ENCODE measurements around the gene GGA2.
"Not testable (repeated sequence)": the region's sequence is repeated elsewhere in the genome, so short reads cannot be mapped to it uniquely, and the experiment has no call there.

GGA2 gene

GRCh38 chr16:23523876-23524385, 13.6 kb upstream of the GGA2 start:
- DNase-seq = no peak

DNA sequence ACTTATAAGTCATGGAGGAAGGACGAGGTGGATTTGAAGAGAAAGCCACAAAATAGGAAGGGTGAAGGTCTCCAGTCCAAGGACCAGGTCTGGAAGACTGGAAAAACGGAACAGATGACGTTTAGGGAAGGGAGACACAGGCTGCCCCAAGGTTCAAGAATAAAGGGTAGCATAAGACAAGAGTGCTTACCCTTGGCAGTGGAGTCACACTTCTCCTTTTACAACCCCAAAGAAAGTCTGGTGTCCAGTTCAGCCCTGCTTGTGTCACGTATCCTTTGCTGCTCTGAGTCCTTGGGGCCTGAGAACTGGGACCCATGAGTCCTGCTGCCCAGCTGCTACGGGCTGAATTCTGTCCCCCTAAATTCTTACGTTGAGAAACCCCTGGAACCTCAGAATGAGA, 13.0 kb upstream of the GGA2 start:
- DNase-seq = no peak

DNA sequence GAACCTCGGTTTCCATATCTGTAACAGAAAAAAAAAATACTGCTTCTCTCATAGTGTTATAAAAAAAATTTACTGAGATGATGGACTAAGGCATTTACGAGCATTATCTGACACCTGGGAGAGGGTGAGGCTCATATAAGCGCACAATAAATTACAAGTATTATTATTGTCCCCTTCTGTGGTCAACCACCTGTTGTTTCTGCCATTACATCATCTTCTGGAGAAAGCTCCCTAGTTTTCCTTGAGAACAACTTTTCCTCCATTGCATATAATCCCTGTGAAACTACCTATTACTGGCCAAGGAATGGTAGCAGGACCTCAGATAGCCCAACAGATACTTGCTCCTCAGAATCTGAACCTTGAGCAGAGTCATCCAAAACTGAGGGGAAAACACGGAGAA, 11.7 kb upstream of the GGA2 start:
- no peak for DNase-seq

DNA sequence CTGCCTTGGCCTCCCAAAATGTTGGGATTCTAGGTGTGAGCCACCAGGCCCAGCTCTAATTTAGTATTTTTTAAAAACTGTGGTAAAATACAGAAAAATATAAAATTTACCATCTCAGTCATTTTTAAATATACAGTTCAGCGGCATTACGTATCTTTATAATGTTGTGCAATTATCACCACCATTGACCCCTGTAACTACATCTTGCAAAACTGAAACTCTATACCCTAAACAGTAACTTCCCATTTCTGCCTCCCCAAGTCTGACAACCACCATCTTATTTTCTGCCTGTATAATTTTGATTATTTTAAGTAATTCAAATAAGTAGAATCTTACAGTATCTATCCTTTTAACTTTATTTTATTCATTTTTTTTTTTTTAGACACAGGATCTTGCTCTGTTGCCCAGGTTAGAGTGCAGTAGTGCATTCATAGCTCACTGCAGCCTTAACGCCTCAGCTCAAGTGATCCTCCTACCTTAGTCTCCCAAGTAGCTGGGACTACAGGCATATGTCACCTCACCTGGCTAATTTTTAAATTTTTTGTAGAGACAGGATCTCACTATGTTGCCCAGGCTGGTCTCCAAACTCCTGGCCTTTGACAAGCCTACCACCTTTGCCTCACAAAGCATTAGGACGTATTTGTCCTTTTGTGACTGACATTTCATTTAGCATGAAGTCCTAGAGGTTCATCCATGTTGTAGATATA, 10.9 kb upstream of the GGA2 start:
- DNase-seq = peak; percentile 48

DNA sequence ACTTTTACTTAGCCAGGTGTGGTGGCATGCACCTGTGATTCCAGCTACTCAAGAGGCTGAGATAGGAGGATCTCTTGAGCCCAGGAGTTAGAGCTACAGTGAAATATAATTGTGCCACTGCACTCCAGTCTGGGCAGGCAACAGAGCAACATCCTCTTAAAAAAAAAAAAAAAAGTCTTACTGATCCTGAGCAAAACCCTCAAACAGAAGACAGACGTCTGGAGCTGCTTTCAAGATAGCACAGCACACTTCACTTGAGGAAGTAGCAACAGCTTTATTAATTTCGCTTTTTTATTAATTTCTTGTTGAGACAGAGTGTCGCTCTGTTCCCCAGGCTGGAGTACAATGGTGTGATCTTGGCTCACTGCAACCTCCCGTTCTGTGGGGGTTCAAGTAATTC, 10.2 kb upstream of the GGA2 start:
- DNase-seq = no peak

DNA sequence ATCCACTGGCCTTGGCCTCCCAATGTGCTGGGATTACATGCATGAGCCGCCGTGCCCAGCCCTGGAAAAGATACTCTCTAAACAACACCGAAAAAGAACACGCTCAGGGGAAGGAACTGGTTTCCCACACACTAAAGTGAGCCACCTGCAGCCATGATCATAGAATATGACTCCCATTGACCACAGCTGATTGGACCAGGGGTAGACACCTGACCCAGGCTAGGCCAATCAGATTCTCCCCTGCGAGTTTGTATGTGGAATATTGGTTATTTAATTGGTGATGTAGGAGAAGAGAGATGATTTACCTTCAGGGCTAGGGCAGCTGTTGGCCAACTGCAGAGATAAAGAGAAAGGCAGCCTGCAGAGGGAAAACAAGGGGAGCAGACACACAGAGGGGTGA, 9.0 kb upstream of the GGA2 start:
- no peak for DNase-seq

DNA sequence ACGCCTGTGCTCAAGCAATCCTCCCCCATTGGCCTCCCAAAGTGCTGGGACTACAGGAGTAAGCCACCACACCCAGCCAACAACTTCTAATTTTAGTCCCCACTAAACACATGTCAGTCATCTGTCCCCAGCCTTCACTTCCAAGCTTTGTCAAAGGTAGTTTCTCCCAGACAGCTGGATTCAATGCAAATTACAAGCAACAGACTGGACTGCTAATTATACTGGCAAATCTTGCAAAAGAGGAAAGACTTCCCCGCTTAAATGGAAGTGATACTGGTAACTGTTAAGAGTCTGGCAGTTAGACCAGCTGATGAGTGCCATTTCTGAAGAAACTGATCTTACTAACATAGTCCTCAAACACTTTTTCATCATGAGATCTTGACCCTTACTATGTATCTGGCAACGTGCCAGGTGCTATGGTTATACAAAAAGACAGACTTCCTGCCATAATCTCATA, 8.2 kb upstream of the GGA2 start:
- peak; percentile 53 for DNase-seq

DNA sequence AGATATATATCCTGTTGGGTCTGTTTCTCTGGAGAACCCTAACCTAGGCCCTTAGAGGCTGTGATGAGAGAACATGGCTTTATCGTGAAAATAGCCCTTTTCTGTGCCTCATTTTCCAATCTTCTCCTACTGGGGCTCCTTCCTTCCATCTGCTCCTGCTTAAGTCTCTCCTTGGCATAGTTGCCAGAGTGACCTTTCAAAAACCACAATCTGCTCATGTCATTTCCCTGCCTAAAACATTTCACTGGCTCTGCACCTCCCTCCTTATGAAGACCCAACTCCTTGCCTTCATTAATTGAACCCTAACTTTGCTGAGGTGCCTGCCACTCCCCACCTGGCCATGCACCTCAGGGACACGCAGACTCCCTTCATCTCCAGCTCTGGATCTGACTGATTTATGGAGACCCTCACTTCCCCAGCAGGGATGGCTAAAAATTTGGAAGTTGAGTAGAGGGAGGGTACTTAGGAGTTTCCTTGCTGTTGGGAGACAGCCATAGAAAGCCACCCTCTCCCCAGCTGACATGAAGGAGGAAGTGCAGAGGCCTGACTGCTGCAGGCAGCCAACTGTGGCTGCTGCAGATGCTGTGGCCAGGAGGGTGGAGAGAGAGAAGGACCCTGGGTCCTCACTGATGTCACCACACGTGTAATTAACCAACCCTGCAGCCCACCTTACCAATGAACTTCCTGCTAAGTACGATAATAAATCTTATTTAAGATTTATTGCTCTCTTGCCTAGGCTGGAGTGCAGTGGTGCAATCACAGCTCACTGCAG, 6.3 kb upstream of the GGA2 start:
- DNase-seq = peak; percentile 51

DNA sequence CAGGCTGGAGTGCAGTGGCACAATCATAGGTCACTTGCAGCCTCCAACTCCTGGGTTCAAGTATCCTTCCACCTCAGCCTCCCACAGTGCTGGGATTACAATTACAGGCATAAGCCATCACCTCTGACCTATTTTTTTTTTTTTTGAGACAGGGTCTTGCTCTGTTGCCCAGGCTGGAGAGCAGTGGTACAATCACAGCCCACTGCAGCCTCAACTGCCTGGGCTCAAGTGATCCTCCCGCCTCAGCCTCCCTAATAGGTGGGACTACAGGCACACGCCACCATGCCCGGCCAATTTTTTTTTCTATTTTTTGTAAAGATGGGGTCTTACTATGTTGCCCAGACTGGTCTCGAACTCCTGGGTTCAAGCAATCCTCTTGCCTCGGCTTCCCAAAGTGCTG, 5.6 kb upstream of the GGA2 start:
- no peak for DNase-seq

DNA sequence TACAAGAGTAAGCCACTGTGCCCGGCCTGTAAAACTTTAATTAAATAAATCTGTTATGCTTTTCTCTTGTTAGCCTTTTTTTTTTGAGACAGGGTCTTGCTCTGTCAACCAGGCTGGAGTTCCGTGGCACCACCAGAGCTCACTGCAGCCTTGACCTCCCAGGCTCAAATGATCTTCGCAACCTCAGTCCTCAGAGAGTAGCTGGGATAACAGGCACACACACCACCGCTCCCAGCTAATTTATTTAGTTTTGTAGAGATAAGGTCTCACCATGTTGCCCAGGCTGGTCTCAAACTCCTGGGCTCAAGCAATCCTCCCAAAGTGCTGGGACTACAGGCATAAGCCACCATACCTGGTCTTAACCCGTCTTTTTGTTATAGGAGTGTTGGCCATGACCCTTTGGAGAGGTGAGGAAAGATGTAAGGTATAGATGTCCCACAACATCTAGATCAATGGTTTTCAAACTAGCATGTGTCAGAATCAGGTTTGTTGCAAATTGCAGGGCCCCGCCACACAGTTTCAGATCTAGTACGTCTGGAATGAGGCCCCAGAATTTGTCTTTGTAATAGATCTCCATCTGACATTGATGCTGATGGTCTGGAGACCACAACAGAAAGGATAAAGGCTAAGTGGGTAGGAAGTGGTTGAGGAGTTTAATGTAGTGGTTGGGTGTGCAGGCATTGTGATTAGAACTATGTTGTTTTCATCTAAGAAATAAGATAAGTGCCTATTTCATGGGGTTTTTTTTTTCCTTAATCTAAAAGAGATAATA, 4.3 kb upstream of the GGA2 start:
- peak; percentile 64 for DNase-seq

DNA sequence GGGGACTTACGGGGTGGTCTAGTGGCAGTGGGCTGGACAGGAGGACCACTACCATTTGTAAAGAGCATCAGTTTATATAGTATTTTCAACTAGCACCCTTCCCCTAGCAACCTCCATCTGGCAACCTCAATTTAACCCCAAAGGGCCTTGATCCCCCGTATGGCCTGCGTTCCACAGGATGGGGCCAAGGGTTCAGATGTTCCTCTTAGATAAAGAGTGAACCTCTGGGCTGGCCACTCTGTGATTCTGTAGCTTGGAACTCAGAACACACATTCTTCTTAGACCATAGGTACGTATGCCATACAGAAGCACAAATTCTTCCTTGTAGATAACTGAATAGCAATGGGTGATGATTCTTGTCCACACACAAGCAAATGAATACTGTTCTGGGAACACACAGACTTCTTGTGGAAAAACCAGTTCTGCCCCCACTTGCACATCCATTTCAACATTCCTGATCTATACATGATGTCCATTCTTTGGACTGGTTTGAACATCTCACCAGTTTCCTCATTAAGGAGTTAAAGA, 1.9 kb upstream of the GGA2 start:
- peak; percentile 46 for DNase-seq

- DNase-seq = no peak
These were observed 1.4 kb upstream of the GGA2 start for GRCh38 chr16:23511731-23512130.

DNA sequence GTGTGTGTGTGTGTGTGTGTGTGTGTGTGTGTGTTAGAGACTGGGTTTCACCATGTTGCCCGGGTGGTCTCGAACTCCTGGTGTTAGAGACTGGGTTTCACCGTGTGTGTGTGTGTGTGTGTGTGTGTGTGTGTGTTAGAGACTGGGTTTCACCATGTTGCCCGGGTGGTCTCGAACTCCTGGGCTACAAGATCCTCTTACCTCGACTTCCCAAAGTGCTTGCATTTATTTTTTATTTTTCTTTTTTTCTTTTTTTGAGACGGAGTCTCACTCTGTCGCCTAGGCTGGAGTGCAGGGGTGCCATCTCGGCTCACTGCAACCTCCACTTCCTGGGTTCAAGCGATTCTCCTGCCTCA, 599 bp upstream of the GGA2 start:
- DNase-seq = not testable (repeated sequence)

- DNase-seq = peak; percentile 76
These were observed 521 bp downstream of the GGA2 start for GRCh38 chr16:23509782-23510163.

DNA sequence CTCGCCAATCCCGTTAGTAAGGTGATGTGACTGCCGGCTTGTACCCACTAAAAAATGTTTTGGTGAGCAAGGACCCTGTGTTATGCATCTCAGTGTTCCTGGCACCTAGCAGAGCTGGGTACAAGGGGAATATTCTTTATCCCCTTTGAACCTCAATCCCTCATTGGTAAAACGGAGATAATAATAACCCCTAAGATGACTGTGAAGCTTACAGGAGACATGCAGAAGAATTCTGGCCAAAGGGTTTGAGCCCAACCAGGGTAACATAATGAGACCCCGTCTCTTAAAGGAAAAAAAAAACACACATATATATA, 896 bp downstream of the GGA2 start:
- DNase-seq = no peak

DNA sequence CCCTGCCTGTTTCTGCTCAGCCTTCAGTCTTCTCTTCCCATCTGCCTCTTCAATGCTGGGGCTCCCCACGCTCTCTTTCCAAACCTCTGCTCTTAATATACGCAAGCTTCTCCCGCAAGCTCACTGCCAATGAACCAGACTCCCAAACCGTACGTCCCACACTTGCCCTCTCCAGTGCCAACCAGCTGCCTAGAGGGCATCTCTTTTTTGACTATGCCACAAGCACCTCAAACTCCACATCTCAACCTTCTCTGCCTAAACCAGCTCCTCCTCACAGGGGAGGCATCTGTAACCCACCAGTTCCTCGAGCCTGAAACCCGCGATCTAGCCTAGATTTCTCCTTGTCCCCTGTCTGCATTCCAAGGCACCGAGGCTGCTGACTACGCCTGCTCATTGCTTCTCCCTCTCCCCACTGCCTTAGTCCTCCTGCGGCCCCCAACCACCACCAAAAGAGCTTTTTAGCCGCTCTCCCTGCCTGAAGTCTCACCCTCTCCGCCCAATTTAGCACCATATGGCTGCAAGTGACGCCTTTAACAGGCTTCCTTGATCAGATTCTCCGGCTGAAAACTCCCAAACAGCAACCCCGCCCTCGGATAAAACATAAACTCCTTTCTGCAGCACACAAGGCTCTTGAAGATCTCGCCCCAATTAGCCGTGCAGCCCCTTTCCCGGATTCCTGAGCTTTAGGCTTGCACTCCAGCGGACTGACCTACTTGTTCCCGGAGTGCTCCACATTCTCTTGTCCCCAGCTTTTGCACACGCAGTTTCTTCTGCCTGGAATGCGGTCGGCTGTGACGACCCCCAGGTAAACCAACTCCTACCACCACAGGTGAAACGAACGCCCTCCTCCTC, 1.5 kb downstream of the GGA2 start:
- DNase-seq = peak; percentile 72

DNA sequence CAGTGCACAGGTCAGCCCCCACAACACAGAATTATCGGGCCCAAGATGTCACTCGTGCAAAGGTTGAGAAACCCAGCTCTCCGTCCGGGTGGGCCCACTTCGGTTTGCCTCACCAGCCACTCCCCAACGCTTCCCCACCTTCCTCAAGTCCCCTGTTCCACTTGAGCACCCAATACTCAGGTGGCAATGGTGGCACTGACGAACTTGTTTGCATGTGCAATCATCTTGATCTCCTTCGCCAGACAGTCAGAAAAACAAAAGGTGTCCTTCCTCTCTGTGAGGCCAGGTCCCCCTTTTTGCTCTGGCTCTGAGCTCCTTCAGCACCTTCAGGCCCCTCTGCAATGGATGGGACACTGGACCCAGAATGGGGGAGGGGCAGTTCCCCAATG, 3.7 kb downstream of the GGA2 start:
- DNase-seq = no peak

GRCh38 chr16:23505671-23506605, 4.4 kb downstream of the GGA2 start:
- DNase-seq = peak; percentile 31

DNA sequence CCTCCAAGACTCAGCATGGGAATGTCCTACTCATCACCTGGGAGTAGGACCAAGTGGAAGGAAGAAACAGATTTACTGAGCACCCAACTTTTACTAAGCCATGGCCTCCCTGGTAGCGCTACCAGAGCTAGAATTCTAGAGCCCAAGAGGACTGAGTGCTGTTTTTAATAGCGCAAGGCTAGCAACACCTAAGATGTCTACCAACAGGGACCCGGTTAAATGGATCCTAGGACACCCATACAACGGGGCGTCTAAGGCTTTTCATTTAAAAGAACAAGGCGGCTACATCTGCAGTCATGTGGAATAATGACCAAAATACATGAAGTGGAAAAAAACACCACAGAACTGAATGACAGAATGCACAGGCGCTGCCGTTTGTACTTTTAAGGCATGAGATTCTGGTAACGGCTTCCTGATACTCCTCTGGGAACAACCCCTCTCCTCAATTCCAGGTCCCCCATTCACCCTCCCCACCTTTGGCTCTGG, 5.1 kb downstream of the GGA2 start:
- no peak for DNase-seq

- DNase-seq = no peak
These were observed 5.7 kb downstream of the GGA2 start for GRCh38 chr16:23504453-23505179.

DNA sequence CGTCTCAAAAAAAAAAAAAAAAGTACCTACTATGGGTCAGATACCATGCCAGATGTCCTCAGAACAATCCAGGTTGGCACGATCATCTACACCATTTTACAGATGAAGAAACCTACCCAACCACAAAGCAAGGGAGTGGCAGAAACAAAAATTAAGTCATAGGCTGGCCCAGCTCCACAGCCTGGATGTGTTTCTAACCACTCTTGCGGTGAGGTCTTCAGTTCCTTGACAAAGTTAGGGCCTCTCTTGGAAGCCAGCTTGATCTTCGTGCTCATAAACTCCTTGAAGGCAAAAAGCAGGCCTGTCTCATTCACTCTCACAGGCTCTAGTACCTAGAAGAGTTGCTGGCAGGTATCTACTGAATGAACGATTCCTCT, 6.2 kb downstream of the GGA2 start:
- DNase-seq = peak; percentile 62
